RWPE2 (cell line): ENCODE measurements around the gene POLR1F.

Experiments
- ATAC-seq: fragments of 200-7000 bp; cut with Tn5 transposase; 3 replicates; pipeline ENCODE4 v1.9.1; 2021; ENCODE audit warnings: low read depth
- DNase-seq: peaks from one replicate; pipeline ENCODE4 v3.0.0-alpha.2; 2020; ENCODE audit warnings: low spot score
- H3K27ac ChIP-seq: fragments of 450-650 bp; 2 replicates; pipeline ENCODE4 v1.5.1; 2017; ENCODE audit warnings: mild to moderate bottlenecking; ENCODE audit not compliant: poor library complexity, severe bottlenecking
- H3K27me3 ChIP-seq: fragments of 250-450 bp; sonication (Bioruptor Pico); 2 replicates; pipeline ENCODE4 v1.5.1; 2021; ENCODE audit warnings: mild to moderate bottlenecking, moderate library complexity; ENCODE audit not compliant: insufficient read depth, poor library complexity, severe bottlenecking
- H3K36me3 ChIP-seq: fragments of 250-450 bp; sonication (Bioruptor Pico); 2 replicates; pipeline ENCODE4 v1.5.1; 2020; ENCODE audit warnings: low read depth, mild to moderate bottlenecking, moderate library complexity
- H3K4me1 ChIP-seq: fragments of 250-450 bp; sonication (Bioruptor Pico); 2 replicates; pipeline ENCODE4 v1.5.1; 2021; ENCODE audit warnings: mild to moderate bottlenecking, moderate library complexity; ENCODE audit not compliant: insufficient read depth, poor library complexity, severe bottlenecking
- H3K4me3 ChIP-seq: fragments of 250-450 bp; sonication (Bioruptor Pico); 2 replicates; pipeline ENCODE4 v1.5.1; 2021; ENCODE audit warnings: mild to moderate bottlenecking, moderate library complexity; ENCODE audit not compliant: severe bottlenecking
- H3K9me3 ChIP-seq: fragments of 250-450 bp; sonication (Bioruptor Pico); 2 replicates; pipeline ENCODE4 v1.5.1; 2021; ENCODE audit warnings: mild to moderate bottlenecking, moderate library complexity; ENCODE audit not compliant: severe bottlenecking
- CTCF ChIP-seq: fragments of 450-650 bp; IDR thresholded peaks from one replicate; pipeline ENCODE4 v1.5.1; 2017; ENCODE audit warnings: mild to moderate bottlenecking, moderate library complexity; ENCODE audit not compliant: poor library complexity, severe bottlenecking

Gene POLR1F

GRCh38 chr7:19681596-19681995 lies 27.2 kb downstream of the POLR1F start:
- no peak for DNase-seq
- Histone ChIP-seq H3K9me3 (no peaks in the 10 kb centered on the region), H3K4me1 (no peaks in the 10 kb centered on the region)

GRCh38 chr7:19677180-19677579 lies 31.7 kb downstream of the POLR1F start:
- Histone ChIP-seq H3K4me1 (no peaks in the 10 kb centered on the region), H3K27ac (no peak overlapping the region), H3K27me3 (no peaks in the 10 kb centered on the region), H3K36me3 (no peaks in the 10 kb centered on the region), H3K9me3 (no peaks in the 10 kb centered on the region), H3K4me3 (no peak overlapping the region)
- DNase-seq (no peak), ATAC-seq (no peak)
- no peak for TF ChIP-seq CTCF

More at GRCh38 chr7:19681596-19681995, 27.2 kb downstream of the POLR1F start:
- Histone ChIP-seq H3K4me3 (no peak overlapping the region), H3K27me3 (no peaks in the 10 kb centered on the region), H3K27ac (no peak overlapping the region), H3K36me3 (no peaks in the 10 kb centered on the region)
- no peak for ATAC-seq
- no peak for TF ChIP-seq CTCF

- TF ChIP-seq CTCF = no peak
- Histone ChIP-seq H3K27ac (no peak overlapping the region), H3K27me3 (no peaks in the 10 kb centered on the region), H3K9me3 (no peaks in the 10 kb centered on the region), H3K36me3 (no peaks in the 10 kb centered on the region), H3K4me1 (no peaks in the 10 kb centered on the region), H3K4me3 (no peak overlapping the region)
- ATAC-seq (no peak), DNase-seq (no peak)
Measured at GRCh38 chr7:19675816-19676215, 33.0 kb downstream of the POLR1F start.

GRCh38 chr7:19674266-19674960 lies 34.4 kb downstream of the POLR1F start:
- DNase-seq (no peak), ATAC-seq (no peak)
- Histone ChIP-seq H3K9me3 (no peaks in the 10 kb centered on the region), H3K27me3 (no peaks in the 10 kb centered on the region), H3K4me1 (no peaks in the 10 kb centered on the region), H3K27ac (no peak overlapping the region), H3K36me3 (no peaks in the 10 kb centered on the region), H3K4me3 (no peak overlapping the region)
- TF ChIP-seq CTCF = no peak

GRCh38 chr7:19670806-19671205 lies 38.0 kb downstream of the POLR1F start:
- no peak for TF ChIP-seq CTCF
- H3K4me3 ChIP-seq = no peak overlapping the region

More at GRCh38 chr7:19670806-19671205, 38.0 kb downstream of the POLR1F start:
- H3K27me3 ChIP-seq = no peaks in the 10 kb centered on the region
- DNase-seq (no peak), ATAC-seq (no peak)
- no peak overlapping the region for H3K27ac ChIP-seq
- H3K4me1 ChIP-seq = peaks cover 1% of the 10 kb centered on the region
- H3K9me3 ChIP-seq = no peaks in the 10 kb centered on the region
- H3K36me3 ChIP-seq = no peaks in the 10 kb centered on the region
